GM10248 (cell line): ENCODE data around the gene COX6B2.

Experiments
- CTCF ChIA-PET: fragments of 300-600 bp; sonication (Branson Sonifier 250); formaldehyde crosslinking; extraction: SDS; loops from one replicate; lab custom pipeline; 2021; ENCODE audit warnings: antibody characterized with exemption; lab: Yijun Ruan, JAX
- POLR2A ChIA-PET: fragments of 350-650 bp; sonication (Branson Sonifier 250); formaldehyde crosslinking; extraction: SDS; loops from one replicate; lab custom pipeline; 2020; ENCODE audit warnings: antibody characterized with exemption; lab: Yijun Ruan, JAX
- DNase-seq: peaks from one replicate; pipeline ENCODE4 v3.0.0; 2012; ENCODE audit errors: extremely low spot score
- CTCF ChIP-seq: IDR thresholded peaks from 2 replicates; pipeline ENCODE4 v1.5.1; 2012; ENCODE audit warnings: mild to moderate bottlenecking, low read depth; ENCODE audit errors: extremely low read depth, missing control alignments, control extremely low read depth

Gene COX6B2

GRCh38 chr19:55348317-55349034, 6.0 kb downstream of the COX6B2 start:
- no peak for TF ChIP-seq CTCF
- no peak for DNase-seq
- CTCF ChIA-PET: interaction anchor here (0.8 to 1.4 kb wide), 5 partner anchors 9 to 189 kb away, joined by 3 to 5 read pairs (median 3); partner anchors contain the start of gene KMT5C
- POLR2A ChIA-PET: no interaction called here

GRCh38 chr19:55347442-55348009, 7.0 kb downstream of the COX6B2 start:
- no peak for DNase-seq
- ChIA-PET POLR2A (interaction anchor here (0.6 kb wide), 1 partner anchor 9 kb away, joined by 4 read pairs; no protein-coding TSS in a partner anchor), CTCF (interaction anchor here (1.4 kb wide), 1 partner anchor 71 kb away, joined by 3 read pairs; no protein-coding TSS in a partner anchor)
- no peak for TF ChIP-seq CTCF

- no peak for TF ChIP-seq CTCF
- DNase-seq: no peak
- POLR2A ChIA-PET: interaction anchor here (0.6 kb wide), 1 partner anchor 9 kb away, joined by 4 read pairs; no protein-coding TSS in a partner anchor
- CTCF ChIA-PET: interaction anchor here (1.4 kb wide), 1 partner anchor 71 kb away, joined by 3 read pairs; no protein-coding TSS in a partner anchor
Measured at GRCh38 chr19:55346725-55347441, 7.6 kb downstream of the COX6B2 start.

GRCh38 chr19:55345818-55346724, 8.4 kb downstream of the COX6B2 start:
- POLR2A ChIA-PET: no interaction called here
- CTCF ChIA-PET: no interaction called here
- TF ChIP-seq CTCF: no peak
- DNase-seq: no peak

GRCh38 chr19:55345101-55345817, 9.3 kb downstream of the COX6B2 start:
- TF ChIP-seq CTCF: no peak
- CTCF ChIA-PET: interaction anchor here (1.0 kb wide), 1 partner anchor 44 kb away, joined by 3 read pairs; no protein-coding TSS in a partner anchor
- POLR2A ChIA-PET: no interaction called here
- no peak for DNase-seq
